ENCODE data around the gene LMBR1. TPM values are rescaled to one million over a fixed set of nuclear protein-coding genes. Genes with fewer than 3 reads are reported as not detected.

Gene LMBR1
- total RNA-seq, 1 experiment from 2014 or later: 82.6 TPM

GRCh38 chr7:156680281-156680680, 212.7 kb downstream of the LMBR1 start:
- intact Hi-C loops (cut with micrococcal nuclease; ENCODE audit: unreplicated experiment) (no loop called here), in situ Hi-C loops (cut with HindIII; ENCODE audit: low pct_unique_long_range_greater_than_20kb, low sequenced_read_pairs) (no loop called here)
- no peaks in the 10 kb centered on the region for H3K27me3 ChIP-seq (ENCODE audit: control insufficient read depth, insufficient read depth, low read length)
- no peak overlapping the region for H3K27ac ChIP-seq (ENCODE audit: low read length)
- H3K9me3 ChIP-seq (ENCODE audit: control insufficient read depth, insufficient read depth, low read depth, low read length): no peaks in the 10 kb centered on the region
- no peak overlapping the region for H3K4me3 ChIP-seq (ENCODE audit: low read depth in 2 of 2, low read length in 2 of 2)
- DNase-seq (ENCODE audit: low read depth, low spot score) (no peak), ATAC-seq (no peak)
- no peaks in the 10 kb centered on the region for H3K4me1 ChIP-seq (ENCODE audit: control insufficient read depth, insufficient read depth, low read length)
- ChIA-PET CTCF (no interaction called here), POLR2A (no interaction called here)
- TF ChIP-seq TCF7L2 (IDR thresholded peaks at IDR 0.05; ENCODE audit: low read depth, low read length): no peak
- H3K36me3 ChIP-seq (ENCODE audit: control insufficient read depth, insufficient read depth, low read length): peaks cover 12% of the 10 kb centered on the region
- BruUV-seq (replicated peaks): no TSS peak

GRCh38 chr7:156677374-156678054, 215.5 kb downstream of the LMBR1 start:
- in situ Hi-C loops (cut with HindIII; ENCODE audit: low pct_unique_long_range_greater_than_20kb, low sequenced_read_pairs) (no loop called here), intact Hi-C loops (cut with micrococcal nuclease; ENCODE audit: unreplicated experiment) (no loop called here)
- no peak overlapping the region for H3K4me3 ChIP-seq (ENCODE audit: low read depth in 2 of 2, low read length in 2 of 2)
- no peaks in the 10 kb centered on the region for H3K4me1 ChIP-seq (ENCODE audit: control insufficient read depth, insufficient read depth, low read length)
- no peaks in the 10 kb centered on the region for H3K9me3 ChIP-seq (ENCODE audit: control insufficient read depth, insufficient read depth, low read depth, low read length)
- no TSS peak for BruUV-seq (replicated peaks)
- no peak for TF ChIP-seq POLR2AphosphoS5 (IDR thresholded peaks at IDR 0.05; ENCODE audit: low read depth, low read length)
- TF ChIP-seq REST (IDR thresholded peaks at IDR 0.05; ENCODE audit: insufficient read depth in 1 of 2, low read depth in 2 of 2, low read length in 1 of 2): no peak
- no peak for TF ChIP-seq SIN3A (IDR thresholded peaks at IDR 0.05; ENCODE audit: borderline replicate concordance, insufficient read depth, low read depth, low read length)
- no peak for TF ChIP-seq CTCF (IDR thresholded peaks at IDR 0.05)
- TF ChIP-seq TCF7L2 (IDR thresholded peaks at IDR 0.05; ENCODE audit: low read depth, low read length): no peak
- peaks cover 12% of the 10 kb centered on the region for H3K36me3 ChIP-seq (ENCODE audit: control insufficient read depth, insufficient read depth, low read length)
- ChIA-PET CTCF (no interaction called here), POLR2A (no interaction called here)
- no peak overlapping the region for H3K27ac ChIP-seq (ENCODE audit: low read length)
- DNase-seq (ENCODE audit: low read depth, low spot score): no peak
- H3K27me3 ChIP-seq (ENCODE audit: control insufficient read depth, insufficient read depth, low read length): no peaks in the 10 kb centered on the region
- ATAC-seq: no peak

GRCh38 chr7:156676263-156676662, 216.7 kb downstream of the LMBR1 start:
- Histone ChIP-seq H3K27me3 (ENCODE audit: control insufficient read depth, insufficient read depth, low read length) (no peaks in the 10 kb centered on the region), H3K4me1 (ENCODE audit: control insufficient read depth, insufficient read depth, low read length) (no peaks in the 10 kb centered on the region), H3K9me3 (ENCODE audit: control insufficient read depth, insufficient read depth, low read depth, low read length) (no peaks in the 10 kb centered on the region), H3K4me3 (ENCODE audit: low read depth in 2 of 2, low read length in 2 of 2) (no peak overlapping the region), H3K27ac (ENCODE audit: low read length) (no peak overlapping the region), H3K36me3 (ENCODE audit: control insufficient read depth, insufficient read depth, low read length) (peaks cover 9% of the 10 kb centered on the region)
- intact Hi-C loops (cut with micrococcal nuclease; ENCODE audit: unreplicated experiment) (no loop called here), in situ Hi-C loops (cut with HindIII; ENCODE audit: low pct_unique_long_range_greater_than_20kb, low sequenced_read_pairs) (no loop called here)
- ATAC-seq (no peak), DNase-seq (ENCODE audit: low read depth, low spot score) (no peak)
- ChIA-PET POLR2A (no interaction called here), CTCF (no interaction called here)
- no peak for TF ChIP-seq CTCF (IDR thresholded peaks at IDR 0.05)
- no TSS peak for BruUV-seq (replicated peaks)
